ENCODE measurements around the gene MRPL44.

- TF ChIP-seq POLR2A (IDR thresholded peaks at IDR 0.05) (no peak), CTCF (IDR thresholded peaks at IDR 0.05) (no peak)
These were observed 51.5 kb downstream of the MRPL44 start for GRCh38 chr2:224008702-224009261.

Measured in heart left ventricle (tissue), 13 donors.